HEK293T (cell line): Measurements from ENCODE around the gene RYR1.

ENCODE experiments used
- CTCF ChIA-PET: fragments of 350-600 bp; formaldehyde crosslinking; extraction: SDS; loops from one replicate; lab custom pipeline; 2021; ENCODE audit warnings: antibody characterized with exemption, inconsistent platforms; lab: Yijun Ruan, JAX
- POLR2A ChIA-PET: fragments of 350-600 bp; formaldehyde crosslinking; extraction: SDS; loops from one replicate; lab custom pipeline; 2020; ENCODE audit warnings: antibody characterized with exemption, inconsistent platforms; lab: Yijun Ruan, JAX
- DNase-seq: peaks from one replicate; pipeline ENCODE4 v3.0.0; 2012; ENCODE audit warnings: mixed read lengths; ENCODE audit errors: extremely low spot score
- ARNT ChIP-seq: fragments of 450-650 bp; IDR thresholded peaks from 2 replicates; pipeline ENCODE4 v1.6.1; 2017; ENCODE audit warnings: mild to moderate bottlenecking
- BHLHE40 ChIP-seq: fragments of 450-650 bp; IDR thresholded peaks from 2 replicates; pipeline ENCODE4 v1.6.1; 2016; ENCODE audit warnings: mild to moderate bottlenecking, moderate library complexity, borderline replicate concordance
- CTBP1 ChIP-seq: fragments of 450-650 bp; IDR thresholded peaks from 2 replicates; pipeline ENCODE4 v1.6.1; 2016; ENCODE audit warnings: borderline replicate concordance
- ELF4 ChIP-seq: fragments of 450-650 bp; IDR thresholded peaks from 2 replicates; pipeline ENCODE4 v1.6.1; 2017; ENCODE audit warnings: antibody characterized with exemption
- FOXA1 ChIP-seq: fragments of 450-650 bp; IDR thresholded peaks from 2 replicates; pipeline ENCODE4 v1.6.1; 2016; ENCODE audit warnings: mild to moderate bottlenecking
- FOXK2 ChIP-seq: fragments of 450-650 bp; IDR thresholded peaks from 2 replicates; pipeline ENCODE4 v1.6.1; 2016; ENCODE audit warnings: mild to moderate bottlenecking
- FOXM1 ChIP-seq: fragments of 450-650 bp; IDR thresholded peaks from 2 replicates; pipeline ENCODE4 v1.6.1; 2017; ENCODE audit warnings: mild to moderate bottlenecking, borderline replicate concordance
- HDGF ChIP-seq: fragments of 450-650 bp; IDR thresholded peaks from 2 replicates; pipeline ENCODE4 v1.6.1; 2017; ENCODE audit warnings: antibody characterized with exemption, borderline replicate concordance
- L3MBTL2 ChIP-seq: fragments of 450-650 bp; conservative IDR thresholded peaks from 2 replicates; pipeline ENCODE4 v1.6.1; 2016; ENCODE audit warnings: mild to moderate bottlenecking
- LEF1 ChIP-seq: fragments of 450-650 bp; IDR thresholded peaks from 2 replicates; pipeline ENCODE4 v1.6.1; 2017; ENCODE audit warnings: mild to moderate bottlenecking, borderline replicate concordance
- NFRKB ChIP-seq: fragments of 450-650 bp; IDR thresholded peaks from 2 replicates; pipeline ENCODE4 v1.6.1; 2016; ENCODE audit warnings: mild to moderate bottlenecking, moderate library complexity
- SP1 ChIP-seq: fragments of 450-650 bp; IDR thresholded peaks from 2 replicates; pipeline ENCODE4 v1.6.1; 2017
- SUZ12 ChIP-seq: fragments of 450-650 bp; IDR thresholded peaks from 2 replicates; pipeline ENCODE4 v1.6.1; 2016; ENCODE audit warnings: mild to moderate bottlenecking
- TARDBP ChIP-seq: fragments of 450-650 bp; IDR thresholded peaks from 2 replicates; pipeline ENCODE4 v1.6.1; 2016
- ZNF384 ChIP-seq: fragments of 450-650 bp; IDR thresholded peaks from 2 replicates; pipeline ENCODE4 v1.6.1; 2016
- TF ChIP-seq, protein P1 (sequence below): fragments of 450-650 bp; IDR thresholded peaks from 2 replicates; pipeline ENCODE4 v1.6.1; 2016

Gene RYR1

DNA sequence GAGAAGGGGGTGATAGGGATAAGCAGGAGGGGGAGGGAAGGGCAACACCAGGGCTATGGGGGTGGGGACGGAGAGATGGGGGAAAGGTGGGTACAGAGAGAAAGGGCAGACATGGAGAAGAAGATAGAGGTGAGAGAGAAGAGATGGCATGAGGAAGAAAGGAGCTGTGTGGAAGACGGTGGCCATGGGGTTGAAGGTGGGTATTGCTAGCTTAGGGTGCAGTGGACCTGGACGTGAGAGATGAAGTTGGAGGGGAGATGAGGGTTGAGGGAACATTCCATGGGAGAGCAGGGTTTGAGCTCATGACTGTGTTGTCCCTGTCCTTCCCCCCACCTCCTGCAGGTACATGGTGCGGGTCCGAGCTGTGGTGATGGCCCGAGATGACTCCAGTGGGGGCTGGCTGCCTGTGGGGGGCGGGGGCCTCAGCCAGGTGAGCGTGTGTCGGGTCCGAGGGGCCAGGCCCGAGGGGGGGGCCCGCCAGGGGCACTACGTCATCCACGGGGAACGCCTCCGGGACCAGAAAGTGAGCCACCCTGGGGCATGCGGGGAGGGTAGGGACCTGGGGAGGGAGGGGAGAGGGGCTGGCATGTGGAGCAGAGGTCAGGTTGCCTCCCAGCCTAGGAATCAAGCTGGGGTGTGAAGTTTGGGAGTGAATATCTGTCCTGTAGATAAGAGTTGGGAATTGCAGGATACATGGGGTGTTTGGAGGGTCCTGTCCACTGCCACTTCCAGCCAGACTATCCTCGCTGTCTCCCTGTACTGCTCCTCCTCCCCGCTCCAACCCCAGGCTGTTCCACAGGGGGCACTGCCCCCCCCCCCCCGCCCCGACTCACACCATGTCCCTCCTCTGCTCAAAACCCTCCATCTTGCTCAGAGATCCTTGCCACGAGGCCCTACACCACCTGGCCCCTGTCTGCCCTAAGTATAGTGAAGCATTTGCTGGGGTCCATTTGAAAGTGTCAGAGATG lies 43.2 kb upstream of the RYR1 start:
- ChIA-PET CTCF (no interaction called here), POLR2A (interaction anchor here (1.3 kb wide), 1 partner anchor 13 kb away, joined by 4 read pairs; the partner anchor contains the start of gene FAM98C)
- no peak for DNase-seq
- TF ChIP-seq BHLHE40: no peak
- TF ChIP-seq, protein P1, sequence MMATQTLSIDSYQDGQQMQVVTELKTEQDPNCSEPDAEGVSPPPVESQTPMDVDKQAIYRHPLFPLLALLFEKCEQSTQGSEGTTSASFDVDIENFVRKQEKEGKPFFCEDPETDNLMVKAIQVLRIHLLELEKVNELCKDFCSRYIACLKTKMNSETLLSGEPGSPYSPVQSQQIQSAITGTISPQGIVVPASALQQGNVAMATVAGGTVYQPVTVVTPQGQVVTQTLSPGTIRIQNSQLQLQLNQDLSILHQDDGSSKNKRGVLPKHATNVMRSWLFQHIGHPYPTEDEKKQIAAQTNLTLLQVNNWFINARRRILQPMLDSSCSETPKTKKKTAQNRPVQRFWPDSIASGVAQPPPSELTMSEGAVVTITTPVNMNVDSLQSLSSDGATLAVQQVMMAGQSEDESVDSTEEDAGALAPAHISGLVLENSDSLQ: no peak
- no peak for TF ChIP-seq ZNF384
- no peak for TF ChIP-seq SP1
- TF ChIP-seq NFRKB: no peak
- TF ChIP-seq SUZ12: no peak
- TF ChIP-seq HDGF: no peak
- TF ChIP-seq TARDBP: no peak
- TF ChIP-seq FOXA1: no peak
- TF ChIP-seq ELF4: no peak
- no peak for TF ChIP-seq FOXK2
- no peak for TF ChIP-seq L3MBTL2
- no peak for TF ChIP-seq LEF1
- TF ChIP-seq CTBP1: no peak
- no peak for TF ChIP-seq FOXM1
- TF ChIP-seq ARNT: no peak

DNA sequence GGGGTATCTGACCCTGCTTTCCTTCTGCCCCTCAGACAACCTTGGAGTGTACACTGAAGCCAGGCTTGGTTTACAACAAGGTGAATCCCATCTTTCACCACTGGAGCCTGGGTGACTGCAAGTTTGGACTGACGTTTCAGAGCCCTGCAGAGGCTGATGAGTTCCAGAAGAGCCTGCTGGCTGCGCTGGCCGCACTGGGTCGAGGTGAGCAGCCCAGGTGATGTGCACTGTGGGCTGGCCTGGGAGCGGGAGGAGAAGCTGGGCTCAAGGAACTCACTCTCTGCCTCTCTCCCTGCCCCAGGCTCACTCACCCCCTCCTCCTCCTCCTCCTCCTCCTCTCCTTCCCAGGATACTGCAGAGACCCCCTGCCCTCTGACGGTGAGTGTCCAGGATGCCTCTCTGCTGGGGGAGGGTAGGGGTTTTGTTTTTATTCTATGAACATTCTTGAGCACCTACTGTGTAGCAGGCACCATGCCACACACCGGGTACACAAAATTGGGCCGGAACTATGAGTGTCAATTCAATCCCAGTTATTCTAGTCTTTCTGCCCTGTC lies 41.5 kb upstream of the RYR1 start:
- DNase-seq: no peak
- POLR2A ChIA-PET: no interaction called here
- CTCF ChIA-PET: no interaction called here
- TF ChIP-seq ELF4 (no peak), SUZ12 (no peak), ARNT (no peak), CTBP1 (no peak)
- TF ChIP-seq, protein P1: no peak

DNA sequence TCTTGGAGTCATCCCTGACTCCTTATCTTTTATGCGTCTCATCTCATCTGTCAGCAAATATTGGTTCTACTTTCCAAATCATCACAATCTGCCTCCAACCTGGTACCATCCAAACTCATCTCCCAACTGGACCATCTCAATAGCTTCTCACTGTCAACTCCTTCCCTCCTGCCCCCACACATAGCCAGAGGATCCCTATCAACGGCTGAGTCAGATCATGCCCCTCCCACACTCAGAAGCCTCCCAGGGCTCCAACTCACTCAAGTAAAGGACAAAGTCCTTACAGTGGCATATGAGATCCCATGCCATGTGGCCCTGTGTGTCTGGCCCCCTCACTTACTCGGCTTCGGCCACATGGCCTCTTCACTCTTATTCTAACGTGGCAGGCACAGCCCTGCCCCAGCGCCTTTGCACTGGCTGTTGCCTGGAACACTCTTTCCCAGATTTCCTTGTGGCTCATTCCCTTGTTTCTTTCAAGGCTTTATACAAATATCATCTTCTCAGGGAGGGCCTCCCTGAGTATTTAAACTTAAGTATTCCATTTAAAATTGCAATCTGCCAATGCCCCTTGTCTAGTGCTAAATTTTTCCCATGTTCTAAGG lies 40.7 kb upstream of the RYR1 start:
- no peak for DNase-seq
- CTCF ChIA-PET: interaction anchor here (0.9 kb wide), 1 partner anchor 10 kb away, joined by 4 read pairs; the partner anchor contains the start of gene FAM98C
- no peak for TF ChIP-seq NFRKB
- TF ChIP-seq SUZ12: no peak
- TF ChIP-seq LEF1: no peak
- no peak for TF ChIP-seq ZNF384
- no peak for TF ChIP-seq ELF4
- POLR2A ChIA-PET: interaction anchor here (1.1 kb wide), 1 partner anchor 10 kb away, joined by 3 read pairs; the partner anchor contains the start of gene FAM98C

DNA sequence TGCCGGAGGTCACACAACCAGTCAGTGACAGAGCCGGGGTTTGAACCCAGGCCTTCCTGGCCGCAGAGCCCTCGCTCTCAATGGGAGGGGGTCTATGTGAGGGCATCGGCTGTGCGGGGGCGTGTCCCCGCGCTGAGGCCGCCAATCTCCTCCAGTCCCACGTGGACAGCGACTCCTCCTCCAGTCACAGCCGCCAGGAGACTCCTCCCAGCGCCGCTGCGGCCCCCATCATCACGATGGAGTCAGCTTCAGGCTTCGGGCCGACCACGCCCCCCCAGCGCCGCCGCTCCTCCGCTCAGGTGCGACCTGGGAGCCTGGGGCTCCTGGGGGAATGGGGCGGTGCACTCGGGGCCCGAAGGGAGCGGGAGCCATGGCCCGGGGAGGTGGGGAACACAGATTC lies 39.0 kb upstream of the RYR1 start:
- ChIA-PET CTCF (no interaction called here), POLR2A (no interaction called here)
- no peak for DNase-seq
- TF ChIP-seq L3MBTL2: no peak
- TF ChIP-seq CTBP1: no peak
- TF ChIP-seq HDGF: no peak
- no peak for TF ChIP-seq SP1
- TF ChIP-seq ZNF384: no peak
- no peak for TF ChIP-seq BHLHE40
- no peak for TF ChIP-seq ELF4
- no peak for TF ChIP-seq SUZ12
- no peak for TF ChIP-seq NFRKB
- TF ChIP-seq FOXK2: no peak
- TF ChIP-seq ARNT: no peak
- no peak for TF ChIP-seq FOXA1
- no peak for TF ChIP-seq LEF1
- no peak for TF ChIP-seq TARDBP
- TF ChIP-seq FOXM1: no peak
- TF ChIP-seq, protein P1: no peak

DNA sequence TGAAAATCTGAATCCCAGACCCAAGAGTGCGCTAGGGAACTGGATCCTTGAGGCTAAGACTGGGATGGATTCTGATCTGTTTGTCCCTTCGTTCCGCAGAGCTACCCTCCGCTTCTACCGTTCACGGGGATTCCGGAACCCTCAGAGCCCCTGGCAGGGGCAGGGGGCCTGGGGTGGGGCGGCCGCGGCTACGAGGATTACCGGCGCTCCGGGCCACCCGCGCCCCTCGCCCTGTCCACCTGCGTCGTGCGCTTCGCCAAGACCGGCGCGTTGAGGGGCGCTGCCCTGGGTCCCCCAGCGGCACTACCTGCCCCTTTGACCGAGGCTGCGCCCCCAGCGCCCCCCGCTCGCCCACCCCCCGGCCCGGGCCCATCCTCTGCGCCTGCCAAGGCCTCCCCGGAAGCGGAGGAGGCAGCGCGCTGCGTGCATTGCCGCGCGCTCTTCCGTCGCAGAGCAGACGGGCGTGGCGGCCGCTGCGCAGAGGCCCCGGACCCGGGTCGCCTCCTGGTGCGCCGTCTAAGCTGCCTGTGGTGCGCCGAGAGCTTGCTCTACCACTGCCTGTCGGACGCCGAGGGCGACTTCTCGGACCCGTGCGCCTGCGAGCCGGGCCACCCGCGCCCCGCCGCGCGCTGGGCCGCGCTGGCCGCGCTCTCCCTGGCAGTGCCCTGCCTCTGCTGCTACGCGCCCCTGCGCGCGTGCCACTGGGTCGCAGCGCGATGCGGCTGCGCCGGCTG lies 37.9 kb upstream of the RYR1 start:
- no peak for TF ChIP-seq LEF1
- no peak for TF ChIP-seq ELF4
- no peak for TF ChIP-seq FOXA1
- no peak for TF ChIP-seq TARDBP
- no peak for TF ChIP-seq SUZ12
- TF ChIP-seq SP1: no peak
- no peak for TF ChIP-seq ZNF384
- no peak for TF ChIP-seq FOXK2
- no peak for TF ChIP-seq ARNT
- no peak for TF ChIP-seq NFRKB
- TF ChIP-seq HDGF: no peak
- TF ChIP-seq FOXM1: no peak
- TF ChIP-seq, protein P1: no peak
- TF ChIP-seq L3MBTL2: no peak
- no peak for TF ChIP-seq CTBP1
- TF ChIP-seq BHLHE40: no peak
- ChIA-PET CTCF (no interaction called here), POLR2A (no interaction called here)
- DNase-seq: no peak
